ENCODE data around the gene MARK2. TPM values are rescaled to one million over a fixed set of nuclear protein-coding genes. Genes with fewer than 3 reads are reported as not detected.

The MARK2 gene
- total and polyA plus RNA-seq, 2 donors: 12.7 to 17.5 TPM

- Histone ChIP-seq H3K36me3 (ENCODE audit: control insufficient read depth in 2 of 2, insufficient read depth in 2 of 2, low read length in 1 of 2) (peaks cover 45 to 46% of the 10 kb centered on the region in 2 donors), H3K4me3 (ENCODE audit: low read length in 2 of 2) (no peak overlapping the region), H3K9me3 (ENCODE audit: control insufficient read depth in 2 of 2, insufficient read depth in 1 of 2, low read length in 1 of 2) (no peaks in the 10 kb centered on the region), H3K27ac (ENCODE audit: low read depth in 1 of 2, low read length in 1 of 2) (no peak overlapping the region), H3K27me3 (ENCODE audit: control insufficient read depth in 2 of 2, insufficient read depth in 1 of 2, low read length in 1 of 2) (peaks cover 0 to 7% of the 10 kb centered on the region in 2 donors), H3K4me1 (ENCODE audit: control insufficient read depth in 2 of 2, insufficient read depth in 2 of 2, low read length in 2 of 2) (peaks cover 1 to 19% of the 10 kb centered on the region in 2 donors)
- 89% methylated on average over 9 of the region's 9 CpGs for WGBS
- DNase-seq (ENCODE audit: low read depth in 6 of 9, low spot score in 9 of 9): no peak
These were observed 71.8 kb downstream of the MARK2 start for GRCh38 chr11:63910675-63911074.

- H3K4me3 ChIP-seq (ENCODE audit: low read length in 2 of 2): no peak overlapping the region
- no peak for DNase-seq (ENCODE audit: low read depth in 6 of 9, low spot score in 9 of 9)
- peaks cover 5 to 27% of the 10 kb centered on the region in 2 donors for H3K4me1 ChIP-seq (ENCODE audit: control insufficient read depth in 2 of 2, insufficient read depth in 2 of 2, low read length in 2 of 2)
- peaks cover 0 to 15% of the 10 kb centered on the region in 2 donors for H3K27me3 ChIP-seq (ENCODE audit: control insufficient read depth in 2 of 2, insufficient read depth in 1 of 2, low read length in 1 of 2)
- no peaks in the 10 kb centered on the region for H3K9me3 ChIP-seq (ENCODE audit: control insufficient read depth in 2 of 2, insufficient read depth in 1 of 2, low read length in 1 of 2)
- peaks cover 39% of the 10 kb centered on the region in 2 donors for H3K36me3 ChIP-seq (ENCODE audit: control insufficient read depth in 2 of 2, insufficient read depth in 2 of 2, low read length in 1 of 2)
- 94% methylated on average over 8 of the region's 8 CpGs for WGBS
- H3K27ac ChIP-seq (ENCODE audit: low read depth in 1 of 2, low read length in 1 of 2): no peak overlapping the region
These were observed 72.5 kb downstream of the MARK2 start for GRCh38 chr11:63911440-63911839.

- no peaks in the 10 kb centered on the region for H3K9me3 ChIP-seq (ENCODE audit: control insufficient read depth in 2 of 2, insufficient read depth in 1 of 2, low read length in 1 of 2)
- peaks cover 0 to 17% of the 10 kb centered on the region in 2 donors for H3K27me3 ChIP-seq (ENCODE audit: control insufficient read depth in 2 of 2, insufficient read depth in 1 of 2, low read length in 1 of 2)
- DNase-seq (ENCODE audit: low read depth in 6 of 9, low spot score in 9 of 9): no peak
- no peak overlapping the region for H3K27ac ChIP-seq (ENCODE audit: low read depth in 1 of 2, low read length in 1 of 2)
- peaks cover 35 to 37% of the 10 kb centered on the region in 2 donors for H3K36me3 ChIP-seq (ENCODE audit: control insufficient read depth in 2 of 2, insufficient read depth in 2 of 2, low read length in 1 of 2)
- no peak overlapping the region for H3K4me3 ChIP-seq (ENCODE audit: low read length in 2 of 2)
- peaks cover 5 to 28% of the 10 kb centered on the region in 2 donors for H3K4me1 ChIP-seq (ENCODE audit: control insufficient read depth in 2 of 2, insufficient read depth in 2 of 2, low read length in 2 of 2)
- 98% methylated on average over 22 of the region's 22 CpGs for WGBS
These were observed 73.0 kb downstream of the MARK2 start for GRCh38 chr11:63911876-63912275.

DNA sequence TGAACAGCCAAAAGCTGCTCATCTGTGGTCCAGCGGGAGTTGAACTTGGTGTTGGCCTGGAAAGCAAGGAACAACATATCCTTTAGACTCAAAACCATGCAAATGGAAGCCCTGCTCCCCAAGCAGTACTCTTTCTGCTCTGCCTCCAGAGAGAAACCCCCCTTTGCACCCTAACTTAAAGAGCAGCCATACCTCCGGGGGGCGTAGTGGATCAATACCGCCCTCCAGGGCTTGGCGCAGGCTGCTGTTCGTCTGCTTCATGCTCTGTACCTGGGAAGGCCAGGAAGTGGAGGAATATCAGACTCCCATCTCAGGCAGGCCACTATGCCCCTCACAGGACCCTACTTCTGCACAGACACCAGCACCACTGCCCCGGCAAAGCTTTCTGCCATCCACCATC, 73.8 kb downstream of the MARK2 start:
- H3K27ac ChIP-seq (ENCODE audit: low read depth in 1 of 2, low read length in 1 of 2): no peak overlapping the region
- peaks cover 27 to 29% of the 10 kb centered on the region in 2 donors for H3K36me3 ChIP-seq (ENCODE audit: control insufficient read depth in 2 of 2, insufficient read depth in 2 of 2, low read length in 1 of 2)
- peaks cover 9 to 31% of the 10 kb centered on the region in 2 donors for H3K4me1 ChIP-seq (ENCODE audit: control insufficient read depth in 2 of 2, insufficient read depth in 2 of 2, low read length in 2 of 2)
- over 99% methylated on average over 7 of the region's 7 CpGs for WGBS
- H3K9me3 ChIP-seq (ENCODE audit: control insufficient read depth in 2 of 2, insufficient read depth in 1 of 2, low read length in 1 of 2): no peaks in the 10 kb centered on the region
- DNase-seq (ENCODE audit: low read depth in 6 of 9, low spot score in 9 of 9): no peak
- H3K27me3 ChIP-seq (ENCODE audit: control insufficient read depth in 2 of 2, insufficient read depth in 1 of 2, low read length in 1 of 2): peaks cover 0 to 21% of the 10 kb centered on the region in 2 donors
- H3K4me3 ChIP-seq (ENCODE audit: low read length in 2 of 2): no peak overlapping the region

DNA sequence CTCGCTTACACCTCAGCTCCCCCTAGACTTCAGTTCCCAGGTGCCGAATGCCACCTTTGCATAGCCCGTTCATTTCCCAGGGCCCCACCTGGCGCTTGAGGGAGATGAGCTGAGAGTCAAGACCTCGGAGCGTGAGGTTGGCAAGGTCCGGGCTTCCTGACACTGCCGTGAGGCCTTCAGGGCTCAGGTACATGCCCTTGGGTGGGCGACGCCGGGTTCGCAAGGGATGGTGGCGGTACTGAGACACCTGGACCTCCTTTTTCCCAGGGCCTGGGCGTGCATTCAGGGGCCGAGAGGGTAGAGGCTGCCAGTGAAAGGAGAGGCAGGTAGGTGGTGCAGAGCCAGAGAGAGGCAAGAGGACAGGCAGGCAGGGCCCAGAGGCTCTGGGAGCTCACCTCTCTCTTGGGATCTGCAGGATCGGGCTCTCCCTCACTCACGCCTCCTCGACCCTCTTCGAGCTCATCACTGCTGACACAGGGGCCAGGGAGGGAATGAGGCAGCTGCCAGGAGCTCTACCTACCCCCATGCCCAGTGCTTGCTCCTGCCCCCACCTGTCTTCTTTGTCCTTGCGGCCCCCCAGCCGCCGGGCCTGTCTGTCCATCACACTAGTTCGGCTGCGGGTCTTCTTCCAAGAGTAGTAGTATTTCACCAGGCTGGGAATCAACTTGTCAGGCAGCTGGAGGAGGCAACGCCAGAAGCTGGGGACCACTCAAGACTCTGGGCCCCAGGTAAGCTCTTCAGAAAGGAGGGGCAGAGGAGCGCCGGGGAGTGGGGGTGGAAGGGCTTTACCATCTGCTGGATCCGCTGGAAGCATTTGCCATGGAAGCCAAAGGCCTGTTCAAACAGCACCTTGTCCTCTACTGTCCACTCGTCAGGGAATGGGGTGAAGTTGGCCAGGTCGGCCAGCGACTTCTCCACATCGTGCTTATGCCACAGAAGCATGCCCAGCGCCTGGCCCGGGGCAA, 75.2 kb downstream of the MARK2 start:
- H3K4me3 ChIP-seq (ENCODE audit: low read length in 2 of 2): no peak overlapping the region
- peaks cover 15 to 44% of the 10 kb centered on the region in 2 donors for H3K4me1 ChIP-seq (ENCODE audit: control insufficient read depth in 2 of 2, insufficient read depth in 2 of 2, low read length in 2 of 2)
- no peak for DNase-seq (ENCODE audit: low read depth in 6 of 9, low spot score in 9 of 9)
- no peak overlapping the region for H3K27ac ChIP-seq (ENCODE audit: low read depth in 1 of 2, low read length in 1 of 2)
- peaks cover 0 to 30% of the 10 kb centered on the region in 2 donors for H3K27me3 ChIP-seq (ENCODE audit: control insufficient read depth in 2 of 2, insufficient read depth in 1 of 2, low read length in 1 of 2)
- peaks cover 12 to 16% of the 10 kb centered on the region in 2 donors for H3K36me3 ChIP-seq (ENCODE audit: control insufficient read depth in 2 of 2, insufficient read depth in 2 of 2, low read length in 1 of 2)
- no peaks in the 10 kb centered on the region for H3K9me3 ChIP-seq (ENCODE audit: control insufficient read depth in 2 of 2, insufficient read depth in 1 of 2, low read length in 1 of 2)
- WGBS: 96% methylated on average over 34 of the region's 34 CpGs

GRCh38 chr11:63914896-63915691, 76.2 kb downstream of the MARK2 start:
- no peak for DNase-seq (ENCODE audit: low read depth in 6 of 9, low spot score in 9 of 9)
- Histone ChIP-seq H3K4me3 (ENCODE audit: low read length in 2 of 2) (no peak overlapping the region), H3K36me3 (ENCODE audit: control insufficient read depth in 2 of 2, insufficient read depth in 2 of 2, low read length in 1 of 2) (peaks cover 3 to 9% of the 10 kb centered on the region in 2 donors), H3K27ac (ENCODE audit: low read depth in 1 of 2, low read length in 1 of 2) (no peak overlapping the region), H3K27me3 (ENCODE audit: control insufficient read depth in 2 of 2, insufficient read depth in 1 of 2, low read length in 1 of 2) (peaks cover 0 to 33% of the 10 kb centered on the region in 2 donors), H3K9me3 (ENCODE audit: control insufficient read depth in 2 of 2, insufficient read depth in 1 of 2, low read length in 1 of 2) (no peaks in the 10 kb centered on the region), H3K4me1 (ENCODE audit: control insufficient read depth in 2 of 2, insufficient read depth in 2 of 2, low read length in 2 of 2) (peaks cover 15 to 46% of the 10 kb centered on the region in 2 donors)
- 83% methylated on average over 20 of the region's 20 CpGs for WGBS

DNA sequence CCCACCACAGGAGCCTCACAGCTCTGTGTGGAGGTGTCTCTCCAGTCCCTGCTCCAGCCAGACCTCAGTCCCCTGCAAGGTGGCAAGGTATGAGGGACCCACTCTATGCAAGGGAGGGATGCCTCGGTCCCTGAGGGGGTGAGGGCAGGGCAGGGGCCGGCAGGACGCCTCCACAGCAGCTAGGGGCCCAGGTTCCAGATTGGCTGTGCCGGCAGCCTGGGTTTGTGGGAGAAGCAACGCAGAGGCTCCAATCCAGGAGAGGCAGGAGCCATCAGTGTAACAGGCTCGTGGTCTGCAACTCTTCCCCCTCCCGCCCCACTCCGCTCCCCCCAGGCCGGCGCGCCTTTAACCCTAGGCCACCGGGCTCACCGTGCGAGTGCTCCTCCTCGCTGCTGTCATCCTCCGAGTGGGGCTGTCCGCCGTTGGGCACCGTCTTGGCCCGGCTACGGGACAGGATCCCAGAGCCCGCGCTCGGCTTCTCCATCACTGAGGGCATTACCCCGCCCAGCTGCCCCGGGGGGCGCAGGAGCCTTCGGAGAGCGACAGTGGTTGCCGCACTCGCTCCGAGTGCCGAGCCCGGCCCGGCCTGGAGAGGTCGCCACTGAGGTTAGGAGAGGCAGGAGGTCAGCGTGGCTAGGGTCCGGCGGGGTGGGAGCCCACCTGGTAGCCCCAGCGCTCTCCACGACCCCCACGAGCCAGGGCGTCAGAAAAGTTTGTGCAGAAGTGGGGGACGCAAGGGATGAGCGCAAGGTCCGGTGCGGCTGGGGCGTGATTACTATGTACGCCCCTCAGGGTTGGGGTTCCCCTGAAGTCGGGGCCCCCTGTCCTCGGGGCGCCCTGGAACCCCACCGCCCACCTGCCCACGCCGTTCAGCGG, 77.3 kb downstream of the MARK2 start:
- Histone ChIP-seq H3K36me3 (ENCODE audit: control insufficient read depth in 2 of 2, insufficient read depth in 2 of 2, low read length in 1 of 2) (peaks cover 0 to 4% of the 10 kb centered on the region in 2 donors), H3K27me3 (ENCODE audit: control insufficient read depth in 2 of 2, insufficient read depth in 1 of 2, low read length in 1 of 2) (peaks cover 0 to 41% of the 10 kb centered on the region in 2 donors), H3K4me3 (ENCODE audit: low read length in 2 of 2) (peak overlapping the region; percentile 54), H3K9me3 (ENCODE audit: control insufficient read depth in 2 of 2, insufficient read depth in 1 of 2, low read length in 1 of 2) (no peaks in the 10 kb centered on the region), H3K27ac (ENCODE audit: low read depth in 1 of 2, low read length in 1 of 2) (no peak overlapping the region), H3K4me1 (ENCODE audit: control insufficient read depth in 2 of 2, insufficient read depth in 2 of 2, low read length in 2 of 2) (peaks cover 15 to 49% of the 10 kb centered on the region in 2 donors)
- peak in 5 of 9 donors; percentile 36 to 69 (median 52) for DNase-seq (ENCODE audit: low read depth in 6 of 9, low spot score in 9 of 9)
- 11% methylated on average over 56 of the region's 56 CpGs for WGBS

DNA sequence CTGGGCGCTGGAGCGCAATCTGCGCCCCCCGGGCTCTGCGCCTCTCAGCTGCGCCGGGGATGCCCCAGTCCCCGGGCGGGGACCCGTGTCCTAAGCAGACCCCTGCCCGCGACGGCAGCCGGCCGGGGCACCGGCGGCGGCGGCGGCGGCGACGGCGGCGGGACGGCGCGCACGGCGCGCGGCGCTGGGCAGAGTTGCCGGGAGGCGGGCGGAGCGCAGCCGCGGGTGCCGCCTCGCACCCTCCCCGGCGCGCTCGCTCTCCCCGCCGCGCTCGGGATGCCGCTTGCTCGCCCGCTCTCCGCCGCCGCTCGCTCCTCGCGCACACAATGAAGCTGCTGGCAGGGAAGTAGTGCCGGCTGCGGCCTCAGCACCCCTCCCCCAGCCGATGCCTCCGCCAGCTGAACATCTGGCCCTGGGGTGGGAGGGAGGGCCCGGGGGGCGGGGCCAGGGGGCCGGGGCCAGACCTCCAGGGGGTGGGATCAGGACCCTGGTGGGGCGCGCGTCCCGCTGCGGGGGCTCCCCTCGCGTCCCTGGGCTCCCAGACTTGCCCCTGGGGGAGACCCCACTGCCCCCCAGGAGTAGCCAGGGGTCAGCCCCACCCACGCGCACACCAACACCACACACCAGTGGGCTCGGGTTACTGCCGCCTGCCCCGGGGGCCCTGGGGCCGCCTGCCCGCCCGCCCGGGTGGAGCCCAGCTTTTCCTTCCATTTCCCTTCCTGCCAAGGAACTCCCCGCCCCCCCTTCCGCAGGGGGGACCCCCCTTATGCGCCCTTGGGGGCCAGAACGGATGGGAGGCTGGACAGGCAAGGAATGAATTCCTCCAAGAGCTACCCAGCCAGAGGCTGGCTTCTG, 78.2 kb downstream of the MARK2 start, which contains the start of gene RCOR2:
Gene RCOR2 (minus strand): TSS at position 328 of the 855 bp plus-strand sequence. CDS start 708 bp downstream, outside the sequence.
- no peaks in the 10 kb centered on the region for H3K9me3 ChIP-seq (ENCODE audit: control insufficient read depth in 2 of 2, insufficient read depth in 1 of 2, low read length in 1 of 2)
- H3K27ac ChIP-seq (ENCODE audit: low read depth in 1 of 2, low read length in 1 of 2): peak within 1 kb of the TSS in 1 of 2 donors; percentile 76
- no peaks in the 10 kb centered on the region for H3K36me3 ChIP-seq (ENCODE audit: control insufficient read depth in 2 of 2, insufficient read depth in 2 of 2, low read length in 1 of 2)
- peaks cover 3 to 47% of the 10 kb centered on the region in 2 donors for H3K27me3 ChIP-seq (ENCODE audit: control insufficient read depth in 2 of 2, insufficient read depth in 1 of 2, low read length in 1 of 2)
- peaks cover 15 to 50% of the 10 kb centered on the region in 2 donors for H3K4me1 ChIP-seq (ENCODE audit: control insufficient read depth in 2 of 2, insufficient read depth in 2 of 2, low read length in 2 of 2)
- peak within 1 kb of the TSS; percentile 54 for H3K4me3 ChIP-seq (ENCODE audit: low read length in 2 of 2)
- WGBS: under 1% methylated on average over 85 of the region's 85 CpGs
- peak; percentile 46 to 94 (median 80) for DNase-seq (ENCODE audit: low read depth in 6 of 9, low spot score in 9 of 9)

All from thymus (tissue), 11 donors.